PC-3 (cell line): ENCODE measurements around the gene MYO9A. TPM values are rescaled to one million over a fixed set of nuclear protein-coding genes. Genes with fewer than 3 reads are reported as not detected.

Source experiments
- ATAC-seq: fragments of 200-7000 bp; cut with Tn5 transposase; 2 replicates; pipeline ENCODE4 v1.9.1; 2020; ENCODE audit warnings: mild to moderate bottlenecking, moderate library complexity
- BruUV-seq: library from RNA; stranded (reverse); fragments of 400-500 nt; replicated peaks from 2 replicates; lab custom pipeline; 2021; lab: Mats Ljungman, UMichigan
- CTCF ChIA-PET: fragments of 300-600 bp; sonication (Branson Sonifier 250); formaldehyde crosslinking; loops from one replicate; lab custom pipeline; 2022; ENCODE audit warnings: antibody characterized with exemption; lab: Charles Lee
- POLR2A ChIA-PET: fragments of 300-600 bp; sonication (Branson Sonifier 250); formaldehyde crosslinking; loops from one replicate; lab custom pipeline; 2022; ENCODE audit warnings: antibody characterized with exemption; ENCODE audit not compliant: unreplicated experiment; lab: Charles Lee
- DNase-seq: peaks from one replicate; pipeline ENCODE4 v3.0.0-alpha.2; 2015
- H2AFZ ChIP-seq: fragments of 300-600 bp; sonication (generic); 2 replicates; pipeline ENCODE4 v1.6.0; 2016; ENCODE audit warnings: antibody characterized with exemption, low read length
- H3F3A ChIP-seq: fragments of 300-600 bp; sonication (generic); one replicate; pipeline ENCODE4 v1.6.0; 2017; ENCODE audit warnings: antibody characterized with exemption, low read length, control low read depth, mild to moderate bottlenecking; ENCODE audit not compliant: unreplicated experiment
- H3K27ac ChIP-seq: fragments of 300-600 bp; sonication (generic); 2 replicates; pipeline ENCODE4 v1.5.1; 2016; ENCODE audit warnings: mild to moderate bottlenecking, low read length
- H3K27me3 ChIP-seq: fragments of 300-600 bp; sonication (generic); 2 replicates; pipeline ENCODE4 v1.6.1; 2016; ENCODE audit warnings: low read length, mixed read lengths
- H3K36me3 ChIP-seq: fragments of 300-600 bp; sonication (generic); 2 replicates; pipeline ENCODE4 v1.6.1; 2016; ENCODE audit warnings: low read depth, mixed run types, low read length, mixed read lengths
- H3K4me1 ChIP-seq: fragments of 300-600 bp; sonication (generic); 2 replicates; pipeline ENCODE4 v1.5.1; 2016; ENCODE audit warnings: low read length; ENCODE audit not compliant: insufficient read depth
- H3K4me2 ChIP-seq: fragments of 300-600 bp; sonication (generic); 2 replicates; pipeline ENCODE4 v1.6.0; 2016; ENCODE audit warnings: low read length
- H3K4me3 ChIP-seq: fragments of 300-600 bp; sonication (generic); 2 replicates; pipeline ENCODE4 v1.5.1; 2016; ENCODE audit warnings: mild to moderate bottlenecking, low read length, mixed read lengths
- H3K79me2 ChIP-seq: fragments of 300-600 bp; sonication (generic); 2 replicates; pipeline ENCODE4 v1.6.1; 2017; ENCODE audit warnings: low read length, mixed read lengths
- H3K9ac ChIP-seq: fragments of 300-600 bp; sonication (generic); 2 replicates; pipeline ENCODE4 v1.6.0; 2016; ENCODE audit warnings: mild to moderate bottlenecking, low read length
- H3K9me2 ChIP-seq: fragments of 300-600 bp; sonication (generic); replicated peaks from 2 replicates; pipeline ENCODE4 v1.6.1; 2016; ENCODE audit warnings: mixed run types, low read length, mixed read lengths
- H3K9me3 ChIP-seq: fragments of 300-600 bp; sonication (generic); 2 replicates; pipeline ENCODE4 v1.6.1; 2016; ENCODE audit warnings: low read length, mixed read lengths
- H4K20me1 ChIP-seq: fragments of 300-600 bp; sonication (generic); 2 replicates; pipeline ENCODE4 v1.6.1; 2016; ENCODE audit warnings: low read length, mixed read lengths
- CTCF ChIP-seq: fragments of 300-600 bp; sonication (generic); conservative IDR thresholded peaks from 2 replicates; pipeline ENCODE4 v1.5.1; 2017; ENCODE audit warnings: antibody characterized with exemption, low read depth, mild to moderate bottlenecking, low read length
- EZH2 ChIP-seq: fragments of 300-600 bp; sonication (generic); IDR thresholded peaks from one replicate; pipeline ENCODE4 v1.6.1; 2017; ENCODE audit warnings: antibody characterized with exemption, mild to moderate bottlenecking, low read length; ENCODE audit not compliant: unreplicated experiment
- EZH2phosphoT487 ChIP-seq: fragments of 300-600 bp; sonication (generic); IDR thresholded peaks from 2 replicates; pipeline ENCODE4 v1.6.1; 2018; ENCODE audit warnings: mild to moderate bottlenecking, antibody characterized with exemption, low read length, borderline replicate concordance
- intact Hi-C: fragments of 100-400 bp; cut with micrococcal nuclease; formaldehyde crosslinking; loops from 2 replicates; pipeline ENCODE4 v1.9.0; 2023
- total RNA-seq: library from RNA; depleted of rRNA; stranded (reverse); fragments of >200 nt; gene quantifications from 2 replicates; pipeline ENCODE4 v1.2.3, GENCODE V29; 2014

Gene MYO9A
- total RNA-seq, 1 experiment from 2014 or later: 18.3 TPM

- TF ChIP-seq CTCF (no peak), EZH2 (no peak), EZH2phosphoT487 (no peak)
- no peak overlapping the region for H3K4me2 ChIP-seq
- H3K9ac ChIP-seq: no peak overlapping the region
- H3K4me3 ChIP-seq: no peak overlapping the region
- no peak overlapping the region for H3K27ac ChIP-seq
- ChIA-PET CTCF (no interaction called here), POLR2A (no interaction called here)
- H3K79me2 ChIP-seq: no peaks in the 10 kb centered on the region
- H3K9me2 ChIP-seq: no peaks in the 10 kb centered on the region
- no peaks in the 10 kb centered on the region for H4K20me1 ChIP-seq
- no peaks in the 10 kb centered on the region for H3F3A ChIP-seq
- BruUV-seq: no TSS peak
- no peaks in the 10 kb centered on the region for H3K36me3 ChIP-seq
- H3K27me3 ChIP-seq: no peaks in the 10 kb centered on the region
- H3K9me3 ChIP-seq: no peaks in the 10 kb centered on the region
- intact Hi-C loops: no loop called here
- H3K4me1 ChIP-seq: no peaks in the 10 kb centered on the region
- no peak for ATAC-seq
- no peak for DNase-seq
- no peak overlapping the region for H2AFZ ChIP-seq
Observed at GRCh38 chr15:72068856-72069255, 49.1 kb downstream of the MYO9A start.

GRCh38 chr15:72065801-72066200 lies 52.1 kb downstream of the MYO9A start:
- Histone ChIP-seq H3K9me3 (no peaks in the 10 kb centered on the region), H3F3A (no peaks in the 10 kb centered on the region), H2AFZ (no peak overlapping the region), H3K4me2 (no peak overlapping the region), H3K36me3 (no peaks in the 10 kb centered on the region), H4K20me1 (no peaks in the 10 kb centered on the region), H3K79me2 (no peaks in the 10 kb centered on the region), H3K4me3 (no peak overlapping the region), H3K27me3 (no peaks in the 10 kb centered on the region), H3K4me1 (no peaks in the 10 kb centered on the region), H3K27ac (no peak overlapping the region), H3K9ac (no peak overlapping the region), H3K9me2 (no peaks in the 10 kb centered on the region)
- no TSS peak for BruUV-seq
- ATAC-seq (no peak), DNase-seq (no peak)
- ChIA-PET CTCF (no interaction called here), POLR2A (no interaction called here)
- intact Hi-C loops: no loop called here
- TF ChIP-seq CTCF (no peak), EZH2 (no peak), EZH2phosphoT487 (no peak)

- no peak for DNase-seq
- no peak overlapping the region for H2AFZ ChIP-seq
- H3K4me1 ChIP-seq: no peaks in the 10 kb centered on the region
- H3K27ac ChIP-seq: no peak overlapping the region
- BruUV-seq: no TSS peak
- no peaks in the 10 kb centered on the region for H4K20me1 ChIP-seq
- ATAC-seq: no peak
- H3K9me3 ChIP-seq: no peaks in the 10 kb centered on the region
- no peaks in the 10 kb centered on the region for H3K27me3 ChIP-seq
- H3K79me2 ChIP-seq: no peaks in the 10 kb centered on the region
- H3K4me2 ChIP-seq: no peak overlapping the region
- H3K9me2 ChIP-seq: no peaks in the 10 kb centered on the region
- H3K9ac ChIP-seq: no peak overlapping the region
- no peaks in the 10 kb centered on the region for H3K36me3 ChIP-seq
- no peaks in the 10 kb centered on the region for H3F3A ChIP-seq
- CTCF ChIA-PET: no interaction called here
- intact Hi-C loops: no loop called here
- TF ChIP-seq EZH2: no peak
- TF ChIP-seq EZH2phosphoT487: no peak
- TF ChIP-seq CTCF: no peak
- POLR2A ChIA-PET: no interaction called here
- H3K4me3 ChIP-seq: no peak overlapping the region
Observed at GRCh38 chr15:72063186-72063585, 54.8 kb downstream of the MYO9A start.
